SH-SY5Y (cell line): ENCODE data around the gene SMARCA2.

Experiments used
- GATA2 ChIP-seq: IDR thresholded peaks from 2 replicates; pipeline ENCODE4 v1.6.1; 2011; ENCODE audit warnings: mild to moderate bottlenecking, low read depth, low read length
- GATA3 ChIP-seq: IDR thresholded peaks from 2 replicates; pipeline ENCODE4 v1.6.1; 2011; ENCODE audit warnings: low read depth, mild to moderate bottlenecking, low read length, moderate library complexity

Gene SMARCA2

DNA sequence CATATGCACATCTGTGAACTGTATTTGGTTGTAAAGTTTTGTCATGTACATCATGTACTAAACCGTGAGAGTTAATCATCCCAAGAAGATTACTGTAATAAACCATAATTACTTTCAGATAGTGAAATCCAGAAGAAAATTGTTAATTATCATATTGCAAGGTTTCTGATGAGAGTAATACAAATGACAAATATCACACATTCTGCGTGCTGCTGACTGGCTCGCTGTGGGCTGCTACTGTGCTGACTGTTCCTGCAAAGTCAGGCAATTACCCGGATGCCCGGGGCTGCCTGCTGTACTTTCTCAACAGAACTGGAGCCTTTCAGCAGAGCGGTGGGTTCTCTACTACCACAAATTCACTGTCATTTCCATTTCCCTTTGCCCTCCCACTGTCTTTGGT is 68.3 kb downstream of the SMARCA2 start:
- TF ChIP-seq GATA3 = no peak
- no peak for TF ChIP-seq GATA2

DNA sequence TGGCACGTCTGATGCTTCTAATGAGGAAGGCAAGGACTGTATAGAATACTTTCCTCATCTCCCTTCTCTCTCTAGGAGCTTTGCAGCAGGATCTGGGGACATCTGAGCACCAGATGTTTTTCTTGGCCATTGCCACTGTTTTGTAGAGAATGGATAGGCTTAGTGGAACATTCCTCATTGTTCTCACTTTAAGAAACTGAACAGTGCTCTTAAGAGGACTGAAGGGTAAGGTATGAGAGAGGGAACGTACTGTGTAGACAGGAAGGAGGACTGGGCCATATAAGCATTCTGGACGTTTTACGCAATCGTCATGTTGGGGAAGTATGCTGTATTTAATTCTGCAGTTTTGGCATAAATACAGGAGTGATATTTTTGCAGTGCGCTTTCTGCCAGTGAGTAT is 70.6 kb downstream of the SMARCA2 start:
- TF ChIP-seq GATA2 = no peak
- TF ChIP-seq GATA3 = no peak

DNA sequence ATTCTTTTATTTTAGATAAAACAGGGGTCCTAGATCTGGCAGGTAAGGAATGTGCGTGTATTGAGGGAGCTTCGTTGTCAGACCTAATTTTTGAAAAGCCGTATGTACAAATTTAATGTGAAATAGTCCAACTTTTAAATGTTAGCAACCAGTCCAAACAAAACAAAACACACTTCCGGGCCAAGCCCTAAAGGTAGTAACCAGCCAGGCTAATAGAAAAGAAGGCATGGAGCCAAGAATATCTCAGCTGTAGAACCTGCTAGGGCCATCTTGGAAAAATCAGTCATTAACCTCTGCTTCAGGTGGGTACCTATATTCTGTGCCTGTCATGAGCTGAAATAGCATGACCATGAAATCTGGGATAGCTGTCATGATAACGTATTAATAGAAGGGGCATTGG is 71.0 kb downstream of the SMARCA2 start:
- TF ChIP-seq GATA3 (no peak), GATA2 (no peak)

DNA sequence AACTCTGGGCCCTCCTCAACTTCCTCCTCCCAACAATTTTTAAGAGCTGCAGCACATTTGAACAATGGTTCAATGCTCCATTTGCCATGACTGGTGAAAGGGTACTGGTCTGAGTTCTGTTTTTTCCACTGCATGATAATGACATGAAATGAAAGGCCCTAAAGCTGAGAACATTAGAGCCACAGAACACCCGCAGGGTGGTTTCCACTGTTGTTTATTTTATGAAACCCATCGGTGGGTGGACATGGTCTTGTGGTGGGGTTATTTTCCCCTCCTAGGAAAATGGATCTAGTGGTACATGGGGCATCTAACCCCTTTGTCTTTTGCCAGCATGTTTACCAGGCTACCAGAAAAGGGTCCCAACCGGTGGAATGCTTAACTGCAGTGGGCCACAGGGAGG is 71.8 kb downstream of the SMARCA2 start:
- TF ChIP-seq GATA2 (no peak), GATA3 (no peak)

DNA sequence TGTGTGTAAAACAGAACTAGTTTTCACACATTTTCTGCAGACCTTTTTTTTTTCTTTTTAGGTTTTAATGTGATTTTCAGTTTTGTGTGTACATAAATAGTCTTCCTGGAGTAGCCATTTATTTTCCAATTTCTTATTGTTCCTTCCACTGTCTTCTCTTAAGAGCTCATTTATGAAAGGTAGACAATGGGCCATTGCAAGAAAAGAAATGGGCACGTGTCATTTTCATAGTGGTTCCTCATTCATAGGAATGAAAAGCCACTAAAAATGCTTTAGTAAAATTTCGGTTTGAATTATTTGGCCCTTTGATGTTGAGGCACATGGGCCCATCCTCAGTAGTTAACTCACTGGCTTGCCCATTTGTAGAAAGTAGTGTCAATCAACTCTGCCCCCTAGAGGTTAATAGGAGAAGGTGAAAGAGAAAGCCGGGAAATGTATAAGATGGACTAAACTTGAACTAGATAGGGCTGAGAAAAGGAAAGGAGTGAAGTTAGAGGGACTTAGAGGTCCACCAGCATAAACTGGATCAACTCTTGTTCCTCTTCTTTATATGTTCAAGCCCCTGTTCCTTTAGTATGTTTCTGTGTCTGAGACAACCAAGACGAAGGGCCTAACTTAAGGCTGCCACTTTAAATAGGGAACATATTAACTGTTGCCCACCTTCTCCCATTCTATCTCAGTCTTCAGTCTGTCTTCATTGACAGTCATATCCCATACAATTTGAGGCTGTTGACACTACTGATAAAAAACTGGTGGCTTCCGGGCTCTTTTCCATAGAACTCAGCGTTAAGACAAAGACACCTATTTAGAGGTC is 72.6 kb downstream of the SMARCA2 start:
- no peak for TF ChIP-seq GATA2
- no peak for TF ChIP-seq GATA3

DNA sequence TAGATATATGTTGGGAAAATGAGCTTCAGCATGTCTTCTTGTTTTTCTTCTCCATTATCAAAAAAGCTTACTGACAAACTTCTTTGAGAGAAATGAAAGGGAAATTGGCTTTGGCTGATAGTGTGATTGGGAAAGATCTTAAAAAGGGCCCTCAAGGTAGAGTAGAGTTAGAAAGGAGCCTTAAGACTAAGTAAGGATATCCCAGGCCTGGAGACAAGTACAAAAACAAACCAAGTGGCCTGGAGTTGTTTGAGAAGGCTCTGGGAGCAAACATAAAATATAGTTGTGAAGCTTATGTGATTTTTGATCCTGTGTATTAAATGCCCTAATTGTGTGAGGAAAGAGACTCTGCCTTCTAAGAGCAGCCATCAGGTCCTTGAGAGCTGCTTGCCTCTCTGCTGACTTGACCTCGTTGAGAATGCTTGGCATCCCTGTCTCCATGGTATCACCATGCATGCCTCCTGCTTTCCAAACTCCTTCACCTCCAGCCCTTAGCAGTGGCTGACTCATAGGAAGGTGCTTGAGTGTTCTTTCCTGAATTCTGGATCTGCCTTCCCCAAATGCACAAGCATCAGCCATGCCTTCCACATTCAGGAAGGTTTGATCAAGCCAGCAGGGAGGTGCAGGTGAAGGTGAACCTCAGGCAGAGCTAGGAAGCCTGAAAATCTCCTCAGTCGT is 78.9 kb downstream of the SMARCA2 start:
- TF ChIP-seq GATA2 (no peak), GATA3 (no peak)

DNA sequence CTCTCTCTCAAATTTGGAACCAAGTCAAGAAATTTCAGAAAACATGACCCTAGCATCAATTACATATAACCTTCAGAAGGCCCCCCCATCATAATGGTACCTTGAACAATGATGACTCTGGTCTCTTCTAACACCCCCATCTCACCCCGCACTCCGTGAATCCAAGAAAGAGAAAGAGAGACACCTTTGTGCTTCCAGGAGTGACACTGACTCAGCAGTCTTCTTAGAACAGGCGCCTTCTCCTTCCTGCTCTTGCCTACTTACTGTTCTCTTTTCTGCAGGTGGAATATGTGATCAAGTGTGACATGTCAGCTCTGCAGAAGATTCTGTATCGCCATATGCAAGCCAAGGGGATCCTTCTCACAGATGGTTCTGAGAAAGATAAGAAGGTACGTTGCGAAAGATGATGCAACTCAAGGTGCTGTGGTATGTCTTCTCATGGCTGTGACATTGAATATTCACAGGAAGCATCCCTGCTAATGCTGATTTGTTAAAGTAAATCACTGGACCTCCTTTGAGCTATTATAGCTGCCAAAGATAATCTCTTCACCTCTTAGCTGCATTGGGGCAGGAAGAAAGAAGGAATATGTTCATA is 81.3 kb downstream of the SMARCA2 start:
- TF ChIP-seq GATA3 = no peak

DNA sequence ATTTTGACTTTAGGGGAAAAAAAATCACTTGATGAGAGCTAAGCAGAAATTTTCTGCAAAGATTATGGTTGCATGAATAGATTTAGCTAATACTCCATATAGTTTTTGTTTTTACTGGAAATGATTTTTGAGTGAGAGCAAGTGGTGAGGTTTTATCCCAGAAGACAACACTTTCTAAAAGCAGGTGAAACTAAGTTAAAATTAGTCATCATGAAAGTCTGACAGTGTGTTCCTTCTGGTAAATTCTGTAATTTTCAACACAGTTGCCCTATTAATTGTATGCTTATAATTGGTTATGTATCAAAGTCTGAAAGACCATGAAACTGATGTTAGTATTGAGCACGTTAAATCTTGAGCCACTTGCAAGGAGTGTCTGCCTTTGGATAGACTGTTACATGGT is 91.5 kb downstream of the SMARCA2 start:
- TF ChIP-seq GATA3 (no peak), GATA2 (no peak)

DNA sequence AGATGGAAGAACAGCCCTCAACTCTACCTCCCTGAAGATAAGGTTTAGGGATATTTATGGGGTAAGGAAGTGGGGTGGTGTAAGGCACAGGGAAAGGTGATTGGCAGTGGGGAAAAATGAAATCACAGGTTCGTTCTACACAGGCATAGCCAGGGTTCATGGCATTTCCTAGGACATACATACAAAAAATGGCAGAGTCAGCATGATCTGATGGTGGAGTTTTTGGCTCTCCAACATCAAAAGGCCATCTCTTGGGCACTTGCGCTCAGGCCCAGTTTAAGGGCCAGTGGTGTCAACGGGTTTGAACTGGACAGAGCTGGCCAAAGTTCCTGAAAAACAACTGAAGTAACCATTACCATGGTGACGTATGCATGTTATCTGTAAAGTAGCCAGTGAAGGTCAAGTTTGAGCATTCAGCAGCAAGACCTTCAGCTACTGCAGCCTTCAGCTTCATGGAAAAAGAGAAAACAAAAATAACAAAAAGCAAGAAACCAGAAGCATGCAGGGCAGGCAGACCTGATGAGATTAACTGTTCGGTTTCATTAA is 92.8 kb downstream of the SMARCA2 start:
- TF ChIP-seq GATA3 (no peak), GATA2 (no peak)

DNA sequence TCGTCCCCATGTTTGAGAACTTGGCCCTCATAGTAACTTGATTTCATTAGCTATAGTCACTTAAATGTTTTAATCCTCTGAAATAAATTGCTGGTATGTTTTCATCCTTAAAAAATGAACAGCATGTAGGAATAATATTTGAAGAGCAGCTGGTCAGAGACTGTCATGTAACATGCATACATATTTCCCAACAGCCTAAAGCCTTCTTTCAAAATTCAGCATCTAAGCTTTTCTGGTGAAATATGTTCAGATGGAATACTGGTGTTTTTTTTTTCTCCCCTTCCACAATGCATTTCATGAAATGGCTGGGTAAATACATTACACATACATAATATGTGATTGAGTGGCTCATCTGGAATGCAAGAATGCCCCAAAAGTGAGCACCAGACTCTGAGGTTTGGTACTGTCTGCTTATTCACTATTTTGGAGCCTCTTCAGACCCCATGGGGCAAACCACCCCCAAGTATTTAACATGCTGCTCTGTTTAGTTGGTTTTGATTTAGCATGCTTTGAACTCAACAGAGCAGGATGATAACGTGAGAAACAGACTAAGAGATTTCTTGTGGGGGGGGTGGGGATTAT is 94.0 kb downstream of the SMARCA2 start:
- no peak for TF ChIP-seq GATA3
- no peak for TF ChIP-seq GATA2

DNA sequence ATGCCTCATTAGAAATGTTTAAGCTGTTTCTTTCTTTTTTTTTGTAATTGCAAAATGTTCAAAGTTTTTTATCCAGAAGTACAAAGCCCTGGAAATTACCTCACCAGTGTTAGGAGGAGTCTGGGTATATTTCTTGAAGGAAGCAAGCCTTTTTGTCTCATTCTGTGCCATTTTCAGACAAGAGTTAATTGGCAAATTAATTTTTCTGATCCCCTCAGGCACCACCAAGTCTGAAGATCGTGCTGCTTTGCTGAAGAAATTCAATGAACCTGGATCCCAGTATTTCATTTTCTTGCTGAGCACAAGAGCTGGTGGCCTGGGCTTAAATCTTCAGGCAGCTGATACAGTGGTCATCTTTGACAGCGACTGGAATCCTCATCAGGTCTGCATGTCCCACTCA is 94.9 kb downstream of the SMARCA2 start:
- TF ChIP-seq GATA2 (no peak), GATA3 (no peak)

DNA sequence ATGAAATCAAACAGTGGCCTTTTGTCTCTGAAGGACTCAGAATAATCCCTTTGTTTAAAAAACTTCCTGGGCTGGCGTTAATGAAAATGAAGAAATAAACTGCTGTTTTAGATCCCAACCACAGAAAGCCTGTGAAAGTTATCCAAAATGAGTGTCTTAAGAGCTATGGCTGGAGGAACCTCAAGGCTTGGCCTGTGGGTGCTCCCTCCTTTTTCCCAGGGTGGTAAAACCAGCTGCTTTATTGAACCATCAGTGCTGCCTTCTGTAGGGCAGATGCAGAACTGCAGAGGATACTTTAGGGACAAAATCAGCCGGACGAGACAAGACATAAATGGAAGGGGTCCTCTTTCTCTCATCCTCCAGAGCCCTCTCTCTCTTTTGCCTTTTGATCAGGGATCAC is 100.9 kb downstream of the SMARCA2 start:
- TF ChIP-seq GATA3 (no peak), GATA2 (no peak)

DNA sequence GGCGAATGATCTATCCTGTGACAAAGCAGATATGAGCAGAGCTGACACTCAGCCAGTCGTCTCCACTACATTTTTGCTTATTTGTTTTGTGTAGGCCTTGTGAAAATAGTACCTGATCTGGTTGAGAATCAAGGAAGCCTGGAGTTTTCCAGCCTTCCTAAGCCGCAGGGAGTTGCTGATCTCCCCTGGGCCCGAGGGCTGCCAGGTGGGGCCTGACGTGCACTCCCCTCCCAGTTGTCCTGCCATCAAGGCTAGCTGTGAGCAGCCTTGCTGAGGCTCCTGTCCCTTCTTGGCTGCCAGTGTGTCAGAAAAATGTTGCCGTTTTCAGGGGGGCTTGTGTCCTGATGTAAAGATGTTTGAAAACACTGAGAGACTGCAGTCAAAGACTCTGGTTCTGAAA is 102.4 kb downstream of the SMARCA2 start:
- TF ChIP-seq GATA2 (no peak), GATA3 (no peak)

DNA sequence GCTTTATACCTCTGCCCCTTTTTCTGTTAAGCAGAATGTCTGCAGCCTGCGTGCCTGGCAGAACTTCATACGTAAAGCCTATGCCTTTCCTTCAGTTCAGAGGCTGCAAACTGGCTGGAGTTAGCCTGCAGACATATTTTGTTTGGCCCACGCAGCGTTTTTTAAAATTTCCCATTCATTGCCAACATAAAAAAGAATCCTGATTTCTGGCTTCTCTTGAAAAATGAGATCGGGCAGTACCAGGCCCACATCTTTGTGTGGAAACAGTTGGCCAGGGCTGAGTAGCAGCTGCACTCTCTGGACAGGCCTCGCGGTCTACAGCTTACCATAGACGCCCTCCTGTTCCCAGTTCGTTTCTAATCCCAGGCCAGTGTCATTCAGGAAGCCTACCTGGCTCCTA is 104.4 kb downstream of the SMARCA2 start:
- TF ChIP-seq GATA3 = no peak
- no peak for TF ChIP-seq GATA2

DNA sequence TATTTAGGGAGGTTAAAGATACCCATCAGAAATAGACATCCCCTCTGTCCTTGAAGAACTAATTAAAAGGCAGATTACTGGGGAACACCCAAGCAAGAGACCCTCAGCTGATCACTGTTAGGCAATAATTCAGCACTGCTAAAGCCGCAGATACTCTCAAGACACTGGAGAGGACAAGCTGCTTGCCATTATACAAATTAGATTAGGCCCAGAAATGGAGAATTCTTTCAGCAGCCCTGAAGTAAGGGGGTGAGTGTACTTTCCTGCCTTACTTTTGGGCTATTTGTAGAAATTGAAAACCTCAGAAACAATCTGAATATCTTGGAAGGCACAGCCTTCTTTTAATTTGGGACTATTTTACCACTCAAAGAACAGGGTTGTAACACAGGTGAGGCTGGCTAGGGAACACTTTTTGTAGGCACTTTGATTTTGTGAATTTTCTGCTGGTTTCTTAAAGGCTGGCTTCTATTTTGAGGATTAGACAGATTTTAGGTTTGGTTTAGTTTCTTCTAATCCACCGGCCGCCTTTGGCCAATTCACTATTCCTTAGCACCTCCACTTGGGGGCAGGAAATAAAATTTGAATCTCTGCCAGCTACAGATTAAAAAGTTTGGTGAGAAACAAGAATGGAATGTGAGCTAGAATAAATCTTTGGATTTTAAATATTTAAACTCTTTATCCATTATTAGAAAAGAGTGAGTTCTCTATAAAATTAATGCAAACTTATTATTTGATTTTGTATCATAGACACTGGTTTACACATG is 106.0 kb downstream of the SMARCA2 start:
- TF ChIP-seq GATA2 = no peak
